GM18951 (cell line): ENCODE results near the gene GRAPL.
"Not testable (repeated sequence)": the region's sequence is repeated elsewhere in the genome, so short reads cannot be mapped to it uniquely, and the experiment has no call there.

ENCODE experiments used
- in situ Hi-C: fragments of 300-500 bp; cut with MboI; formaldehyde crosslinking; loops from one replicate; pipeline ENCODE4 v1.12.0; 2022; ENCODE audit warnings: low sequenced_read_pairs, mixed read lengths, inconsistent platforms; ENCODE audit not compliant: unreplicated experiment

Gene GRAPL

GRCh38 chr17:19181040-19181875 is 53.9 kb downstream of the GRAPL start:
- in situ Hi-C loops: not testable (repeated sequence)

DNA sequence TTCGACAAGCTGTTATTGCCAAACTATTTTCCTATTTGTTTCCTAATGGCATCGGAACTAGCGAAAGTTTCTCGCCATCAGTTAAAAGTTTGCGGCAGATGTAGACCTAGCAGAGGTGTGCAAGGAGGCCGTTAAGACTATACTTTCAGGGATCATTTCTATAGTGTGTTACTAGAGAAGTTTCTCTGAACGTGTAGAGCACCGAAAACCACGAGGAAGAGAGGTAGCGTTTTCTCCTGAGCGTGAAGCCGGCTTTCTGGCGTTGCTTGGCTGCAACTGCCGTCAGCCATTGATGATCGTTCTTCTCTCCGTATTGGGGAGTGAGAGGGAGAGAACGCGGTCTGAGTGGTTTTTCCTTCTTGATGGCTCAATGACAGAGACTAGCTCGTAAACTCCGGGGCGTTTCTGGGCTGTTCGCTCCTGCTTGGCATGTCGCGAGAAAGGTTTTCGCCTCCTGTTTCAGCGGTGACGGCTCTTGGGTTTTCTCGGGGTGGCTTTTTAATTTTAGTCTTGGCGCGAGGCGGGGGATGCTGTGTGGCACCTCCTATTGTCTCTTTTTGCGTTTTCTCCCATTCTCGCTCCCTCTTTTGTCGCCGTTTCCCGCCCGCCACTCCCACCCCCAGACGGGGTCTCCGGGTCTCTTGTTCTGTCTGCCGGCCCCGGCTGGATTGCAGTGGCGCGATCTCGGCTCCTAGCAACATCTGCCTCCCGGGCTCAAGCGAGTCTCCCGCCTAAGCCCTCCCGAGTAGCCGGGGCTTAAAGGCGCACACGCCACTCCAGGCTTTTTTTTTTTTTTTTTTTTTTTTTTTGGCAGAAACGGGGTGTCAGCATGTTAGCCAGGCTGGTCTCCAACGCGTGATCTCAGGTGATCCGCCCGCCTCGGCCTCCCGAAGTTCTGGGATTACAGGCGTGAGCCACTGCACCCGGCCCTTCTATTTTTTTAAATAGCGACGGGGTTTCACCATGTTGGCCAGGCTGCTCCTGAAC is 60.8 kb downstream of the GRAPL start:
- in situ Hi-C loops: not testable (repeated sequence)

DNA sequence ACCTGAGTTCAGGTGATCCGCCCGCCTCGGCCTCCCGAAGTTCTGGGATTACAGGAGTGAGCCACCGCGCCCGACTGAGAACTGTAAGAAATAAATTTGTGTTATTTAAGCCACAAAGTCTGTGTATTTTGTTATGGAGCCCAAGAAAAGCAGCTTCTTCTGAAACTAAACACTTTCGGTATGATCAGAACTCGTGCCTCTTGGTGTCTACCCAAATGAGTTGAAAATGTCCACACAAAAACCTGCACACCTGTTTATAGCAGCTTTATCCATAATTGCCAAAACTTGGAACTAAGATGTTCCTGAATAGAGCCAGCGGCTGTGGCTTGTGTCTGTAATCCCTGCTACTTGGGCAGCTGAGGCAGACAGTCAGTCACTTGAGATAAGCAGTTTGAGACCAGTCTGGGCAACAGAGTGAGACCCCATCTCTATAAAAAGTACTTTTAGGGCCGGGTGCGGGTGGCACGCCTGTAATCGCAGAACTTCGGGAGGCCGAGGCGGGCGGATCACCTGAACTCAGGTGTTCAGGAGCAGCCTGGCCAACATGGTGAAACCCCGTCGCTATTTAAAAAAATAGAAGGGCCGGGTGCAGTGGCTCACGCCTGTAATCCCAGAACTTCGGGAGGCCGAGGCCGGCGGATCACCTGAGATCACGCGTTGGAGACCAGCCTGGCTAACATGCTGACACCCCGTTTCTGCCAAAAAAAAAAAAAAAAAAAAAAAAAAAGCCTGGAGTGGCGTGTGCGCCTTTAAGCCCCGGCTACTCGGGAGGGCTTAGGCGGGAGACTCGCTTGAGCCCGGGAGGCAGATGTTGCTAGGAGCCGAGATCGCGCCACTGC is 61.7 kb downstream of the GRAPL start:
- in situ Hi-C loops: not testable (repeated sequence)

GRCh38 chr17:19189781-19190405 is 62.5 kb downstream of the GRAPL start:
- in situ Hi-C loops: not testable (repeated sequence)

- in situ Hi-C loops: not testable (repeated sequence)
Measured at GRCh38 chr17:19196382-19197204, 69.2 kb downstream of the GRAPL start.

GRCh38 chr17:19202448-19202847 is 75.1 kb downstream of the GRAPL start:
- in situ Hi-C loops: not testable (repeated sequence)

DNA sequence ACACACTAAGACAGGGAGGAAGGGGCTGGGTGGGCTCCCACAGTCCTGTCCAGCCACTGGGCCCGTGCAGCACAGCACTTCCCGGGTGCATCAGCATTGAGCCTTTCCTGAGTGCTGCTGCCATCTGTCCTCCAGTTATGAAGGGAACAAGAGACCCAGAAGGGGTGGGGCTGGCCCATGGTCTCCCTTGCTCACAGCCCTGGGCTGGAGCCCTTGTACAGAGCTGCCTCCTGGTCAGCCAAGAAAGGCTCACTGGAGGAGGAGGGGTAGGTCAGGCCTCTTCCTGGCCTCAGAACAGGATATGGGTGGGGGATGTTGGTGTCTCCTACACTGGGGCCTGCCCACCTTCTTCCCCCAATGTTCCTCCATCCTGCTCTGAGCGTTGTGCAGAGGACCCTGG is 76.0 kb downstream of the GRAPL start:
- in situ Hi-C loops: not testable (repeated sequence)
